T-cell (primary cell): ENCODE results near the gene CNTN5. TPM values are rescaled to one million over a fixed set of nuclear protein-coding genes. Genes with fewer than 3 reads are reported as not detected.

ENCODE experiments used
- ATAC-seq, 4 experiments: fragments of 200-7000 bp in 3 of 4; fragments of 150-1000 bp in 1 of 4; cut with Tn5 transposase; replicated peaks in 1 of 4; 1 replicate in 3 of 4; 2 replicates in 1 of 4; pipeline ENCODE4 v1.10.0; 2021; ENCODE audit warnings: moderate library complexity in 3 of 4, mild to moderate bottlenecking in 2 of 4, moderate number of reproducible peaks in 1 of 4
- CTCF ChIA-PET, 2 donors: fragments of 300-600 bp; sonication (Branson Sonifier 250); formaldehyde crosslinking; loops; one replicate each; lab custom pipeline; 2022; ENCODE audit warnings: antibody characterized with exemption in 2 of 2; lab: Charles Lee
- POLR2A ChIA-PET, 2 donors: fragments of 300-600 bp; sonication (Branson Sonifier 250); formaldehyde crosslinking; loops; one replicate each; lab custom pipeline; 2022; ENCODE audit warnings: antibody characterized with exemption in 2 of 2; lab: Charles Lee
- DNase-seq, 35 experiments: peaks; one replicate each; pipeline versions ENCODE4 v3.0.0 to v3.0.0-alpha.2; 2013 to 2023
- H3K27ac ChIP-seq: one replicate; pipeline ENCODE4 v1.5.1; 2013; ENCODE audit warnings: low read length
- H3K27me3 ChIP-seq, 2 experiments: replicated peaks in 1 of 2; 1 replicate in 1 of 2; 2 replicates in 1 of 2; pipeline versions ENCODE4 v1.6.1 to v1.7.0; 2013; ENCODE audit warnings: low read length in 1 of 2, mixed read lengths in 1 of 2; ENCODE audit not compliant: control insufficient read depth in 2 of 2, insufficient read depth in 2 of 2; ENCODE audit errors: extremely low read depth in 1 of 2
- H3K36me3 ChIP-seq, 2 donors: 1 replicate in 1 of 2; 2 replicates in 1 of 2; pipeline versions ENCODE4 v1.6.1 to v1.7.0; 2013; ENCODE audit warnings: low read length in 1 of 2; ENCODE audit not compliant: control insufficient read depth in 2 of 2, insufficient read depth in 1 of 2; ENCODE audit errors: extremely low read depth in 1 of 2
- H3K4me1 ChIP-seq, 2 experiments: 1 replicate in 1 of 2; 2 replicates in 1 of 2; pipeline versions ENCODE4 v1.6.1 to v1.7.0; 2013; ENCODE audit warnings: low read length in 2 of 2, mixed read lengths in 1 of 2; ENCODE audit not compliant: insufficient read depth in 2 of 2, control insufficient read depth in 1 of 2; ENCODE audit errors: extremely low read depth in 1 of 2
- H3K4me3 ChIP-seq, 2 donors: 1 replicate in 1 of 2; 2 replicates in 1 of 2; pipeline versions ENCODE4 v1.5.1 to v1.7.0; 2013; ENCODE audit warnings: mild to moderate bottlenecking in 2 of 2, low read length in 1 of 2, moderate library complexity in 1 of 2; ENCODE audit not compliant: control insufficient read depth in 1 of 2; ENCODE audit errors: extremely low read depth in 1 of 2
- H3K9me3 ChIP-seq: 2 replicates; pipeline ENCODE4 v1.7.0; 2013
- H3K27ac Mint-ChIP-seq, 2 donors: one replicate each; pipeline ENCODE4 v1.8.0; 2020 to 2021; ENCODE audit warnings: mild to moderate bottlenecking in 2 of 2, mixed read lengths in 2 of 2
- H3K27me3 Mint-ChIP-seq, 2 donors: one replicate each; pipeline ENCODE4 v1.8.0; 2021 to 2022; ENCODE audit warnings: mixed read lengths in 2 of 2
- H3K36me3 Mint-ChIP-seq: one replicate; pipeline ENCODE4 v1.8.0; 2021; ENCODE audit warnings: mixed read lengths
- H3K4me1 Mint-ChIP-seq, 3 donors: one replicate each; pipeline ENCODE4 v1.8.0; 2020 to 2022; ENCODE audit warnings: mixed read lengths in 3 of 3, mild to moderate bottlenecking in 1 of 3
- H3K4me3 Mint-ChIP-seq, 3 donors: one replicate each; pipeline ENCODE4 v1.8.0; 2020 to 2022; ENCODE audit warnings: mild to moderate bottlenecking in 3 of 3, mixed read lengths in 3 of 3, moderate library complexity in 3 of 3
- H3K9me3 Mint-ChIP-seq, 3 donors: one replicate each; pipeline ENCODE4 v1.8.0; 2020 to 2022; ENCODE audit warnings: mixed read lengths in 3 of 3
- WGBS: methylation state at CpG from one replicate; pipeline ENCODE4 v1.1.5; 2013; ENCODE audit warnings: missing lambda C conversion rate; ENCODE audit not compliant: insufficient coverage; 5-methylcytosine and 5-hydroxymethylcytosine counted together
- total RNA-seq, 35 experiments: library from RNA in 6 of 35; stranded (reverse) in 6 of 35; fragments of 120-200 nt in 1 of 35; gene quantifications; one replicate each; pipeline versions ENCODE4 v1.2.1 to v1.2.4 and lab custom pipeline; 2013 to 2026

Gene CNTN5
- total RNA-seq, 5 donors from 2014 or later (not counting 1 experiment from before 2014, with no cell fraction given): not detected

GRCh38 chr11:99739464-99740089 lies 718.8 kb downstream of the CNTN5 start:
- H3K4me1 Mint-ChIP-seq: no peaks in the 10 kb centered on the region
- H3K36me3 Mint-ChIP-seq: no peaks in the 10 kb centered on the region
- H3K4me3 ChIP-seq: no peak overlapping the region
- H3K27ac ChIP-seq: no peak overlapping the region
- no peaks in the 10 kb centered on the region for H3K9me3 ChIP-seq
- CTCF ChIA-PET: no interaction called here
- no peaks in the 10 kb centered on the region for H3K36me3 ChIP-seq
- no peak for ATAC-seq
- H3K27ac Mint-ChIP-seq: no peak overlapping the region
- no peaks in the 10 kb centered on the region for H3K27me3 ChIP-seq
- peaks cover 4 to 20% (median 10%) of the 10 kb centered on the region in 3 donors for H3K9me3 Mint-ChIP-seq
- WGBS: no CpG with 5 or more reads among the region's 4 CpGs
- no peaks in the 10 kb centered on the region for H3K27me3 Mint-ChIP-seq
- POLR2A ChIA-PET: no interaction called here
- DNase-seq: no peak
- no peaks in the 10 kb centered on the region for H3K4me1 ChIP-seq
- no peak overlapping the region for H3K4me3 Mint-ChIP-seq

GRCh38 chr11:99742501-99742900 lies 721.8 kb downstream of the CNTN5 start:
- Histone ChIP-seq H3K27me3 (no peaks in the 10 kb centered on the region), H3K9me3 (no peaks in the 10 kb centered on the region), H3K4me3 (no peak overlapping the region), H3K36me3 (no peaks in the 10 kb centered on the region), H3K4me1 (no peaks in the 10 kb centered on the region), H3K27ac (no peak overlapping the region)
- no peaks in the 10 kb centered on the region for H3K4me1 Mint-ChIP-seq
- CTCF ChIA-PET: no interaction called here
- no peak overlapping the region for H3K27ac Mint-ChIP-seq
- DNase-seq (no peak), ATAC-seq (no peak)
- no peaks in the 10 kb centered on the region for H3K27me3 Mint-ChIP-seq
- peaks cover 6 to 19% (median 10%) of the 10 kb centered on the region in 3 donors for H3K9me3 Mint-ChIP-seq
- no peak overlapping the region for H3K4me3 Mint-ChIP-seq
- POLR2A ChIA-PET: interaction anchor here in 1 of 2 donors (0.6 kb wide), 1 partner anchor 1464 kb away, joined by 3 read pairs; no protein-coding TSS in a partner anchor
- no peaks in the 10 kb centered on the region for H3K36me3 Mint-ChIP-seq
- no CpG with 5 or more reads among the region's 2 CpGs for WGBS

- no peak for ATAC-seq
- WGBS: 50% methylated on average over 1 of the region's 2 CpGs
- Mint-ChIP-seq H3K36me3 (no peaks in the 10 kb centered on the region), H3K9me3 (peaks cover 7 to 17% (median 9%) of the 10 kb centered on the region in 3 donors), H3K27ac (no peak overlapping the region), H3K27me3 (no peaks in the 10 kb centered on the region), H3K4me1 (no peaks in the 10 kb centered on the region), H3K4me3 (no peak overlapping the region)
- ChIA-PET CTCF (no interaction called here), POLR2A (no interaction called here)
- Histone ChIP-seq H3K27ac (no peak overlapping the region), H3K4me3 (no peak overlapping the region), H3K27me3 (no peaks in the 10 kb centered on the region), H3K4me1 (no peaks in the 10 kb centered on the region), H3K36me3 (no peaks in the 10 kb centered on the region), H3K9me3 (no peaks in the 10 kb centered on the region)
- DNase-seq: no peak
Measured at GRCh38 chr11:99759787-99760186, 739.0 kb downstream of the CNTN5 start.

GRCh38 chr11:99766811-99767210 lies 746.1 kb downstream of the CNTN5 start:
- H3K27ac ChIP-seq: no peak overlapping the region
- no peaks in the 10 kb centered on the region for H3K27me3 ChIP-seq
- Mint-ChIP-seq H3K9me3 (peaks cover 2 to 7% (median 4%) of the 10 kb centered on the region in 3 donors), H3K27ac (no peak overlapping the region), H3K4me3 (no peak overlapping the region), H3K36me3 (no peaks in the 10 kb centered on the region), H3K4me1 (no peaks in the 10 kb centered on the region), H3K27me3 (no peaks in the 10 kb centered on the region)
- DNase-seq (no peak), ATAC-seq (no peak)
- no peak overlapping the region for H3K4me3 ChIP-seq
- POLR2A ChIA-PET: interaction anchor here in 1 of 2 donors (0.8 kb wide), 1 partner anchor 77 kb away, joined by 5 read pairs; no protein-coding TSS in a partner anchor
- no CpG with 5 or more reads among the region's 3 CpGs for WGBS
- CTCF ChIA-PET: interaction anchor here in 1 of 2 donors (0.7 kb wide), 1 partner anchor 34 kb away, joined by 3 read pairs; no protein-coding TSS in a partner anchor
- no peaks in the 10 kb centered on the region for H3K4me1 ChIP-seq
- H3K36me3 ChIP-seq: no peaks in the 10 kb centered on the region
- no peaks in the 10 kb centered on the region for H3K9me3 ChIP-seq

- no peak overlapping the region for H3K4me3 Mint-ChIP-seq
- POLR2A ChIA-PET: interaction anchor here in 1 of 2 donors (0.6 kb wide), 1 partner anchor 24 kb away, joined by 5 read pairs; no protein-coding TSS in a partner anchor
- ATAC-seq (no peak), DNase-seq (no peak)
- H3K27me3 Mint-ChIP-seq: no peaks in the 10 kb centered on the region
- H3K27me3 ChIP-seq: no peaks in the 10 kb centered on the region
- CTCF ChIA-PET: no interaction called here
- no peaks in the 10 kb centered on the region for H3K4me1 ChIP-seq
- no peak overlapping the region for H3K27ac ChIP-seq
- WGBS: no CpG with 5 or more reads among the region's 5 CpGs
- no peaks in the 10 kb centered on the region for H3K36me3 ChIP-seq
- no peaks in the 10 kb centered on the region for H3K4me1 Mint-ChIP-seq
- no peak overlapping the region for H3K27ac Mint-ChIP-seq
- no peaks in the 10 kb centered on the region for H3K36me3 Mint-ChIP-seq
- H3K9me3 ChIP-seq: no peaks in the 10 kb centered on the region
- no peak overlapping the region for H3K4me3 ChIP-seq
- H3K9me3 Mint-ChIP-seq: peaks cover 2 to 7% (median 7%) of the 10 kb centered on the region in 3 donors
Measured at GRCh38 chr11:99773646-99774045, 752.9 kb downstream of the CNTN5 start.

GRCh38 chr11:99781074-99781473 lies 760.3 kb downstream of the CNTN5 start:
- no peak overlapping the region for H3K27ac Mint-ChIP-seq
- H3K27me3 ChIP-seq: no peaks in the 10 kb centered on the region
- POLR2A ChIA-PET: interaction anchor here in 1 of 2 donors (0.6 kb wide), 1 partner anchor 246 kb away, joined by 3 read pairs; no protein-coding TSS in a partner anchor
- H3K27me3 Mint-ChIP-seq: no peaks in the 10 kb centered on the region
- H3K4me3 ChIP-seq: no peak overlapping the region
- peaks cover 6 to 12% (median 8%) of the 10 kb centered on the region in 3 donors for H3K9me3 Mint-ChIP-seq
- no peaks in the 10 kb centered on the region for H3K4me1 ChIP-seq
- H3K4me1 Mint-ChIP-seq: no peaks in the 10 kb centered on the region
- no peaks in the 10 kb centered on the region for H3K36me3 Mint-ChIP-seq
- no peaks in the 10 kb centered on the region for H3K9me3 ChIP-seq
- H3K4me3 Mint-ChIP-seq: no peak overlapping the region
- no peaks in the 10 kb centered on the region for H3K36me3 ChIP-seq
- no peak for DNase-seq
- CTCF ChIA-PET: no interaction called here
- no peak for ATAC-seq
- no peak overlapping the region for H3K27ac ChIP-seq
